Mesenchymal stem cell (in vitro differentiated cells and primary cell): ENCODE results near the gene KLHDC10.
"Not testable (repeated sequence)": the region's sequence is repeated elsewhere in the genome, so short reads cannot be mapped to it uniquely, and the experiment has no call there.

Source experiments
- DNase-seq: peaks from one replicate; pipeline ENCODE4 v3.0.0-alpha.2; 2013
- H2AFZ ChIP-seq: one replicate; pipeline ENCODE4 v1.6.1; 2013; ENCODE audit warnings: low read depth, mild to moderate bottlenecking, control low read depth, inconsistent platforms, low read length, moderate library complexity
- H2AK5ac ChIP-seq: 2 replicates; pipeline ENCODE4 v1.6.1; 2013; ENCODE audit warnings: low read length, moderate library complexity, mild to moderate bottlenecking, inconsistent platforms; ENCODE audit not compliant: severe bottlenecking
- H2BK120ac ChIP-seq: one replicate; pipeline ENCODE4 v1.6.1; 2013; ENCODE audit warnings: low read depth, mild to moderate bottlenecking, inconsistent platforms, low read length, moderate library complexity
- H2BK12ac ChIP-seq, 2 experiments: one replicate each; pipeline ENCODE4 v1.6.1; 2013; ENCODE audit warnings: inconsistent platforms in 2 of 2, low read length in 2 of 2, mild to moderate bottlenecking in 2 of 2, moderate library complexity in 2 of 2, control low read depth in 1 of 2
- H2BK15ac ChIP-seq: one replicate; pipeline ENCODE4 v1.6.1; 2013; ENCODE audit warnings: mild to moderate bottlenecking, low read depth, inconsistent platforms; ENCODE audit not compliant: poor library complexity, severe bottlenecking
- H2BK5ac ChIP-seq: 2 replicates; pipeline ENCODE4 v1.6.1; 2013; ENCODE audit warnings: low read depth, mild to moderate bottlenecking, low read length, control low read depth, inconsistent platforms; ENCODE audit not compliant: poor library complexity, severe bottlenecking
- H3K14ac ChIP-seq, 2 experiments: one replicate each; pipeline ENCODE4 v1.6.1; 2013; ENCODE audit warnings: inconsistent platforms in 2 of 2, low read length in 2 of 2, control low read depth in 1 of 2, mild to moderate bottlenecking in 1 of 2, moderate library complexity in 1 of 2
- H3K18ac ChIP-seq, 2 experiments: one replicate each; pipeline ENCODE4 v1.6.1; 2013; ENCODE audit warnings: inconsistent platforms in 2 of 2, low read length in 2 of 2, control low read depth in 1 of 2, low read depth in 1 of 2, mild to moderate bottlenecking in 1 of 2
- H3K23ac ChIP-seq, 2 experiments: one replicate each; pipeline ENCODE4 v1.6.1; 2013; ENCODE audit warnings: inconsistent platforms in 2 of 2, low read length in 2 of 2, mild to moderate bottlenecking in 2 of 2, moderate library complexity in 2 of 2, control low read depth in 1 of 2
- H3K27ac ChIP-seq: 2 replicates; pipeline ENCODE4 v1.5.1; 2013; ENCODE audit warnings: mild to moderate bottlenecking, moderate library complexity, low read length, control low read depth, inconsistent platforms; ENCODE audit not compliant: poor library complexity, severe bottlenecking
- H3K27me3 ChIP-seq, 2 experiments: 2 replicates each; pipeline versions ENCODE4 v1.6.1 to v1.7.0; 2013; ENCODE audit warnings: low read length in 2 of 2, mild to moderate bottlenecking in 2 of 2, moderate library complexity in 2 of 2, control low read depth in 1 of 2, inconsistent platforms in 1 of 2; ENCODE audit not compliant: control insufficient read depth in 1 of 2, insufficient read depth in 1 of 2
- H3K36me3 ChIP-seq, 2 experiments: 2 replicates each; pipeline versions ENCODE4 v1.6.1 to v1.7.0; 2013; ENCODE audit warnings: low read length in 2 of 2, control low read depth in 1 of 2, inconsistent platforms in 1 of 2, low read depth in 1 of 2, mild to moderate bottlenecking in 1 of 2; ENCODE audit not compliant: insufficient read depth in 2 of 2, control insufficient read depth in 1 of 2
- H3K4ac ChIP-seq, 2 experiments: one replicate each; pipeline ENCODE4 v1.6.1; 2013; ENCODE audit warnings: inconsistent platforms in 2 of 2, low read length in 2 of 2, mild to moderate bottlenecking in 2 of 2, moderate library complexity in 2 of 2, control low read depth in 1 of 2, low read depth in 1 of 2
- H3K4me1 ChIP-seq: 2 replicates; pipeline ENCODE4 v1.6.1; 2013; ENCODE audit warnings: low read depth, low read length, control low read depth; ENCODE audit not compliant: control insufficient read depth, insufficient read depth
- H3K4me2 ChIP-seq: 2 replicates; pipeline ENCODE4 v1.6.1; 2013; ENCODE audit warnings: low read length, mild to moderate bottlenecking, inconsistent platforms; ENCODE audit not compliant: poor library complexity, severe bottlenecking
- H3K4me3 ChIP-seq, 2 experiments: 2 replicates each; pipeline versions ENCODE4 v1.5.1 to v1.7.0; 2013; ENCODE audit warnings: low read length in 2 of 2, mild to moderate bottlenecking in 2 of 2, control low read depth in 1 of 2, low read depth in 1 of 2; ENCODE audit not compliant: insufficient read depth in 1 of 2
- H3K79me1 ChIP-seq: replicated peaks from 2 replicates; pipeline ENCODE4 v1.6.1; 2013; ENCODE audit warnings: mild to moderate bottlenecking, control low read depth, low read length, inconsistent platforms; ENCODE audit not compliant: poor library complexity, severe bottlenecking
- H3K9ac ChIP-seq: 2 replicates; pipeline ENCODE4 v1.7.0; 2013; ENCODE audit warnings: mild to moderate bottlenecking, low read length, moderate library complexity
- H3K9me3 ChIP-seq: 2 replicates; pipeline ENCODE4 v1.7.0; 2013; ENCODE audit warnings: mild to moderate bottlenecking, low read length; ENCODE audit not compliant: control insufficient read depth
- H4K8ac ChIP-seq: one replicate; pipeline ENCODE4 v1.6.1; 2013; ENCODE audit warnings: inconsistent platforms, mild to moderate bottlenecking, low read length, moderate library complexity
- H4K91ac ChIP-seq: one replicate; pipeline ENCODE4 v1.6.1; 2013; ENCODE audit warnings: mild to moderate bottlenecking, low read length, inconsistent platforms
- WGBS: methylation state at CpG from one replicate; pipeline ENCODE4 v1.1.7; 2013; ENCODE audit warnings: mixed read lengths; 5-methylcytosine and 5-hydroxymethylcytosine counted together

KLHDC10 gene

GRCh38 chr7:130112093-130112492 is 41.8 kb downstream of the KLHDC10 start:
- Histone ChIP-seq H4K91ac (no peak overlapping the region), H3K4me3 (no peak overlapping the region), H3K9me3 (no peaks in the 10 kb centered on the region), H3K23ac (no peak overlapping the region), H3K14ac (no peak overlapping the region), H3K18ac (no peak overlapping the region), H3K79me1 (peaks cover 14% of the 10 kb centered on the region), H2BK12ac (no peak overlapping the region), H3K36me3 (peaks cover 0 to 2% of the 10 kb centered on the region in 2 experiments), H2BK120ac (no peak overlapping the region), H2BK5ac (no peak overlapping the region), H2AK5ac (no peak overlapping the region), H4K8ac (no peak overlapping the region), H3K4ac (no peak overlapping the region), H3K9ac (no peak overlapping the region), H3K4me2 (no peak overlapping the region), H3K27me3 (no peaks in the 10 kb centered on the region), H3K27ac (no peak overlapping the region), H3K4me1 (no peaks in the 10 kb centered on the region), H2BK15ac (no peak overlapping the region), H2AFZ (no peak overlapping the region)
- 96% methylated on average over 2 of the region's 2 CpGs for WGBS
- DNase-seq = no peak

- Histone ChIP-seq H3K14ac (no peak overlapping the region), H3K4ac (no peak overlapping the region), H3K9me3 (no peaks in the 10 kb centered on the region), H2BK120ac (no peak overlapping the region), H2AFZ (no peak overlapping the region), H3K18ac (no peak overlapping the region), H4K8ac (no peak overlapping the region), H3K23ac (no peak overlapping the region), H3K27ac (no peak overlapping the region), H2BK12ac (no peak overlapping the region), H3K4me2 (no peak overlapping the region), H2AK5ac (no peak overlapping the region), H3K9ac (no peak overlapping the region), H4K91ac (no peak overlapping the region), H3K79me1 (peaks cover 13% of the 10 kb centered on the region), H3K4me1 (no peaks in the 10 kb centered on the region), H2BK5ac (no peak overlapping the region), H3K4me3 (no peak overlapping the region), H3K27me3 (no peaks in the 10 kb centered on the region), H2BK15ac (no peak overlapping the region), H3K36me3 (peaks cover 0 to 2% of the 10 kb centered on the region in 2 experiments)
- 98% methylated on average over 2 of the region's 4 CpGs for WGBS
- DNase-seq = no peak
Measured at GRCh38 chr7:130112662-130113425, 42.5 kb downstream of the KLHDC10 start.

GRCh38 chr7:130113426-130113805 is 43.1 kb downstream of the KLHDC10 start:
- not testable (repeated sequence) for H3K36me3 ChIP-seq, H3K4me3 ChIP-seq, H2BK120ac ChIP-seq, H2AK5ac ChIP-seq, H2AFZ ChIP-seq, H3K23ac ChIP-seq, H3K4me2 ChIP-seq, H2BK15ac ChIP-seq, H3K14ac ChIP-seq, H3K27ac ChIP-seq, H4K91ac ChIP-seq, H3K9me3 ChIP-seq, H4K8ac ChIP-seq, H2BK12ac ChIP-seq, DNase-seq, H3K9ac ChIP-seq, H3K4ac ChIP-seq, H3K18ac ChIP-seq, H3K4me1 ChIP-seq, H2BK5ac ChIP-seq, H3K27me3 ChIP-seq
- peaks cover 11% of the 10 kb centered on the region for H3K79me1 ChIP-seq
- 98% methylated on average over 4 of the region's 5 CpGs for WGBS

GRCh38 chr7:130113887-130114286 is 43.6 kb downstream of the KLHDC10 start:
- Histone ChIP-seq H3K4ac (no peak overlapping the region), H3K14ac (no peak overlapping the region), H2BK12ac (no peak overlapping the region), H3K4me1 (no peaks in the 10 kb centered on the region), H3K79me1 (peaks cover 10% of the 10 kb centered on the region), H3K18ac (no peak overlapping the region), H3K4me3 (no peak overlapping the region), H3K27ac (no peak overlapping the region), H2AK5ac (no peak overlapping the region), H3K4me2 (no peak overlapping the region), H4K91ac (no peak overlapping the region), H4K8ac (no peak overlapping the region), H3K23ac (no peak overlapping the region), H3K9ac (no peak overlapping the region), H3K9me3 (no peaks in the 10 kb centered on the region), H2BK15ac (no peak overlapping the region), H3K36me3 (peaks cover 2 to 9% of the 10 kb centered on the region in 2 experiments), H3K27me3 (no peaks in the 10 kb centered on the region), H2BK5ac (no peak overlapping the region), H2AFZ (no peak overlapping the region), H2BK120ac (no peak overlapping the region)
- WGBS = 88% methylated on average over 3 of the region's 4 CpGs
- no peak for DNase-seq
